Measurements from ENCODE around the gene KCNJ11.

The KCNJ11 gene

DNA sequence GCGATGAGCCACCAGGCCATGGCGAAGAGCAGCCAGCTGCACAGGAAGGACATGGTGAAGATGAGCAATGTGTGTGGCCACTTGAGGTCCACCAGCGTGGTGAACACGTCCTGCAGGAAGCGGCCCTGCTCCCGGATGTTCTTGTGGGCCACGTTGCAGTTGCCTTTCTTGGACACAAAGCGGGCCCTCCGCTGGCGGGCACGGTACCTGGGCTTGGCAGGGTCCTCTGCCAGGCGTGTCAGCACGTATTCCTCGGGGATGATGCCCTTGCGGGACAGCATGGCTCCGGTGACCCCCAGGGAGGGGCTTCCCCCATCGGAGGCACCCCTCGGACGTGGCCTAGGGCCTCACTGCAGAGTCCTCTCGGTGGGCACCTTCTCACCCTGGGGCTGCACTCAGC is 648 bp downstream of the KCNJ11 start:
- H3K4me3 ChIP-seq (ENCODE audit: control insufficient read depth, low read depth, low read length), result no peak overlapping the region
- TF ChIP-seq, protein P1, sequence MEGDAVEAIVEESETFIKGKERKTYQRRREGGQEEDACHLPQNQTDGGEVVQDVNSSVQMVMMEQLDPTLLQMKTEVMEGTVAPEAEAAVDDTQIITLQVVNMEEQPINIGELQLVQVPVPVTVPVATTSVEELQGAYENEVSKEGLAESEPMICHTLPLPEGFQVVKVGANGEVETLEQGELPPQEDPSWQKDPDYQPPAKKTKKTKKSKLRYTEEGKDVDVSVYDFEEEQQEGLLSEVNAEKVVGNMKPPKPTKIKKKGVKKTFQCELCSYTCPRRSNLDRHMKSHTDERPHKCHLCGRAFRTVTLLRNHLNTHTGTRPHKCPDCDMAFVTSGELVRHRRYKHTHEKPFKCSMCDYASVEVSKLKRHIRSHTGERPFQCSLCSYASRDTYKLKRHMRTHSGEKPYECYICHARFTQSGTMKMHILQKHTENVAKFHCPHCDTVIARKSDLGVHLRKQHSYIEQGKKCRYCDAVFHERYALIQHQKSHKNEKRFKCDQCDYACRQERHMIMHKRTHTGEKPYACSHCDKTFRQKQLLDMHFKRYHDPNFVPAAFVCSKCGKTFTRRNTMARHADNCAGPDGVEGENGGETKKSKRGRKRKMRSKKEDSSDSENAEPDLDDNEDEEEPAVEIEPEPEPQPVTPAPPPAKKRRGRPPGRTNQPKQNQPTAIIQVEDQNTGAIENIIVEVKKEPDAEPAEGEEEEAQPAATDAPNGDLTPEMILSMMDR (conservative IDR thresholded peaks at IDR 0.05; ENCODE audit: control insufficient read depth, insufficient read depth, low read depth, low read length), result no peak
- no peak for DNase-seq (ENCODE audit: low read depth)

DNA sequence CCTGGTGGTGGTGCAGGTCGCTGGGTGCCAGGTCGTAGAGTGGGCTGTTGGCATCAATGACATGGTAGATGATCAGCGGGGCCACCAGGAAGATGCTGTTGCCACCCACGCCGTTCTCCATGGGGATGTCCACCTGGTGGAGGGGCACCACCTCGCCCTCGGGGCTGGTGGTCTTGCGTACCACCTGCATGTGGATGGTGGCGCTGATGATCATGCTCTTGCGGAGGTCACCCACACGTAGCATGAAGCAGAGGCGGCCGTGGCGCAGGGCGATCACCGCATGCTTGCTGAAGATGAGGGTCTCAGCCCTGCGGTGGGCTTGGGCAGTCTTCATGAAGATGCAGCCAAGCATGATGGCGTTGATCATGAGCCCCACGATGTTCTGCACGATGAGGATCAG is 1.2 kb downstream of the KCNJ11 start:
- no peak for DNase-seq (ENCODE audit: low read depth)
- H3K4me3 ChIP-seq (ENCODE audit: control insufficient read depth, low read depth, low read length), result no peak overlapping the region
- TF ChIP-seq, protein P1 (conservative IDR thresholded peaks at IDR 0.05; ENCODE audit: control insufficient read depth, insufficient read depth, low read depth, low read length), result no peak

DNA sequence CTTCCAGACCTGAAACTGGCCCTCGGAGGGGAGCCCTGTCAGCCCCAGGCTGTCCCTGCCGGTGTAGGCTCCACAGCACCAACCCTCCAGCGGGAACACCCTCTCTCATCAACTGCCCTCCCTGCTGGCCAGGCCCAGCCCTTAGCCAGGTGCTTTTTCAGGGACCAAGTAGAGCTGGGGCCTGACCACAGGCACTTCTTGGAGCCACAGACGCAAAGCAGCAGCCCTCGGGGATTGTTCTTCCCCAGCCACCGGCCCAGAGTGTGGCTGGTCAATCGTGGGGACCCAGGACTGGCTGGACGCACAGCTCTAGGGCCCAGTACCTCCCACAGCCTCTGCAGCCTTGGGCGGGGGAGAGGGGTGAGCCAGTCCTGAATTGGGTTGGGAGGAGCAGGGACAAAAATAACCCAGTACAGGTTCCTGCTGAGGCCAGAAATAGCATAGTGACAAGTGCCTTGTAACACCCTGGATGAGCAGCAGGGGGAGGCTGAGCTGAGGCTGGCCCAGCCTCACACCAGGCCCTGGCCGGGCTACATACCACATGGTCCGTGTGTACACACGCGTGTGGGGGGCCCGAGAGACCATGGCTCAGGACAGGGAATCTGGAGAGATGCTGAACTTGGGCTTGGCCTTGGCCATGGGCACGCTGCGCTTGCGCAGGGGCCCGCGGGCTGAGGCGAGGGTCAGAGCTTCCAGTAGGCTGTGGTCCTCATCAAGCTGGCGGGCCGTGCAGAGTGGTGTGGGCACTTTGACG is 2.0 kb downstream of the KCNJ11 start:
- TF ChIP-seq, protein P1 (conservative IDR thresholded peaks at IDR 0.05; ENCODE audit: control insufficient read depth, insufficient read depth, low read depth, low read length), result peak; percentile 63
- DNase-seq (ENCODE audit: low read depth), result peak; percentile 42
- no peak overlapping the region for H3K4me3 ChIP-seq (ENCODE audit: control insufficient read depth, low read depth, low read length)

DNA sequence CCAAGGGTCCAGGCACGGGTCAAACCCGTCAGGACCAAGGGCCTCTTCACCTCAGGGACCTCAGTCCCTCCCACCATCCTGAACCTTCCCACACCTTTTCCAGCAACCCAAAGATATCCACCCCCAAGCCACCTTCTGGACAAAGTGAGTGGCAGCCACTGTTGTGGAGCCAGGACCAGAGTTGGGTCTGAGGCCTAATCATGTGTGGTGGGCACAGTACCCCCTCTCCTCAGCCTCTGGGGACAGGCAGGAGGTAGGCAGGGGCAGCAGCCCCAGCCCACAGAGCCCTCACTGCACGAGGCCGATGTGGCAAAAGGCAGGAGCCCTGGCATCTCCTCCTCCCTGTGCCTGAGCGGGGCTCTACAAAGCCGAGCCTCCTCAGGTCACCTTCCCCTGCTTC is 2.5 kb downstream of the KCNJ11 start:
- H3K4me3 ChIP-seq (ENCODE audit: control insufficient read depth, low read depth, low read length), result no peak overlapping the region
- DNase-seq (ENCODE audit: low read depth), result no peak
- TF ChIP-seq, protein P1 (conservative IDR thresholded peaks at IDR 0.05; ENCODE audit: control insufficient read depth, insufficient read depth, low read depth, low read length), result no peak

DNA sequence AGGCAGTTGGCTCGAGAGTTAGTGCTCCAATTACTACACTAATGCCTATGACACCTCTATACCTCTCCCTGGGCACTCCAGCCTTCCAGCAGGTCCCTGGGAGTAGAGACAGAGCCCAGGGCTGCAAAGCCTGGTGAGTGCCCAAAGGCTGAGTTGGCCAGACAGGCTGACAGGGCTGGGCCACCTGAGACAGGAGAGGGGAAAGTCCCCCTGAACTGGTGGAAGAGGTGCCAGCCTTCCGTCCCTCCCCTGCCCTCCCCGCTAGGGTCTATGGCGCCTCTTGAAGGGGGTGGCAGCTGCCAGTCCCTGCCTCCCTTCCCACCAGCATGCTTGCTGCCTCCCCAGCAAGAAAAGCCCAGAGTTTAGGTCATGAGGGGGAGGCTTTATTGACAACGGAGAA is 3.0 kb downstream of the KCNJ11 start:
- DNase-seq (ENCODE audit: low read depth), result no peak
- TF ChIP-seq, protein P1 (conservative IDR thresholded peaks at IDR 0.05; ENCODE audit: control insufficient read depth, insufficient read depth, low read depth, low read length), result no peak
- no peak overlapping the region for H3K4me3 ChIP-seq (ENCODE audit: control insufficient read depth, low read depth, low read length)

DNA sequence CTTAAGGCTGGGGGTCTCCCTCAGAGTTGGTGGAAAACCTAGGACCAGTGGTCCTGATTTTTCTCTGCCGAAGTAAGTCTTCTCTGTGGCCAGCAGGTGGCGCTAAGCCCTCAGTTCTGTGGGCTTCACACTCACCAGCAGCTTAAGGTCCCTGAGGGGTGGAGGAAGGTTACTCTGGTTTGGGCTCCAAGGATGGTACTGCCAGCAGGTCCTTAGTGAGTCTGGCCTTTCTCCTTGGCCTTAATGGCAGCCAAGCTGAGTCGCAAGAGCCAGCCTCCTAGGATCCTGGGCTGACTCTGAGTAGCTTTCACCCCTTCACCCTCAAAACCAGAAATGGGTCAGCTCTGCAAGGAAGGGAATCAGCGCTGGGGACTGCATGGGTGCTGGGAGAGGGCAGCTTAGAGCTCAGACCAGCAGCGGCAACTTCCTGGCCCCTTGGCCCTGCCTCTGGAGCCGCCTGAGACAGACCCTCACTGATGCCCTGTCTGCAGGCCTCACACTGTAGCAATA is 4.4 kb downstream of the KCNJ11 start:
- no peak overlapping the region for H3K4me3 ChIP-seq (ENCODE audit: control insufficient read depth, low read depth, low read length)
- peak; percentile 87 for DNase-seq (ENCODE audit: low read depth)
- TF ChIP-seq, protein P1 (conservative IDR thresholded peaks at IDR 0.05; ENCODE audit: control insufficient read depth, insufficient read depth, low read depth, low read length), result peak; percentile 90

Data from fibroblast of mammary gland (primary cell).